ENCODE results near the gene STK32B. TPM values are rescaled to one million over a fixed set of nuclear protein-coding genes. Genes with fewer than 3 reads are reported as not detected.
"Not testable (repeated sequence)": the region's sequence is repeated elsewhere in the genome, so short reads cannot be mapped to it uniquely, and the experiment has no call there.

Gene STK32B
- total RNA-seq (2014; rRNA removed; shearing (Covaris generic)) = not detected in 2 replicates
- not detected in 2 replicates for total RNA-seq (2022)
- percentile 3 among the genes with signal in this experiment for Bru-seq, nascent RNA
- BruChase-seq, experiment 1, labeled RNA remaining after a 6-hour chase = percentile 3 among the genes with signal in this experiment
- percentile 3 among the genes with signal in this experiment for BruChase-seq, experiment 2, labeled RNA remaining after a 2-hour chase
- long read RNA-seq = 0 reads

DNA sequence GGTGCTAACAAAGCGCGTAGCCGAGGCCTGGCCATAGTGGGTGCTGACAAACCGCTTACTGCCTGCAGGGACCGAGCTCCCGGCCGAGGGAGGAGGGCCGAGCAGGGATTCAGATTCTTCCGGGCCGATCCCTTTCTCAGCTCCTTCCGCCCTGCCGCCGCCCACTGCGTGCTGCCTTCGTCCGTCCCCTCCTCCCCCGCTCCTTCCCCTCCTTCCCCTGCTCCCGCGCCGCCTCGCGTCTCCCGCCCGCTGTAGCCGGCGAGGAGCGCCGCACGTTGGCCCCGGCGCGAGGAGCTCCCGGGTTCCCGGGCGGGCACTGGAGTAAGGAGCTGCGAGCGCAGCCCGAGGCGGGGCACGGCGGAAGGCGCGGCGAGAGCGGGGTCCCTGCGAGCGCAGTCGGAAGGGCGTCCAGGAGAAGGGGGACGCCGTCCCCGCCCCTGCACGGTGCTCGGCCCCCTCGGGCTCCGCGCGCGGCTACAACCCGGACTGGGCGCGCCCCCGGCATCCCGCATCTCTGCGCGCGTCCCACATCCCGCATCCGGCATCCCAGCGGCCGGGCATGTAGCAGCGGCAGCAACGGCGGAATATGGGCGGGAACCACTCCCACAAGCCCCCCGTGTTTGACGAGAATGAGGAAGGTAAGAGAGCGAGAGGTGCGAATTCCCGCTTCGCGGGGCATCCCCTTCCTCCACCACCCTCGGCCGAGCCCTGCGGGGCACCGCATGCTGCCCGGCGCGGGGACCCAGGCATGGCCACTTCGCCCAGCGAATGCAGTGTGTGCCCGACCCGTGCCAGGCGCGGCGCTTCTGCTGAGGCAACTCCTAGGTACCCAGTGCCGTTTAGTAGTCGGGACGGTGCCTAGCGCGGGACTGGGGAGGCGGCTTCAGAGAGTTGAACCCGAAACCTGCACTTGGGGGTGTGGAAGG is at the start of gene STK32B:
Gene STK32B, plus strand, starts transcription at position 203 of the 926 bp plus-strand sequence.
- Histone ChIP-seq H3K27ac (ENCODE audit: low read depth, low read length, poor library complexity, severe bottlenecking) (no peak within 1 kb of the TSS), H3K4me3 (ENCODE audit: low read depth, low read length, poor library complexity, severe bottlenecking) (no peak within 1 kb of the TSS), H3K79me2 (ENCODE audit: insufficient read depth, low read depth, low read length) (no peaks in the 10 kb centered on the region), H3K36me3 (ENCODE audit: insufficient read depth, low read length) (no peaks in the 10 kb centered on the region), H3K9me2 (ENCODE audit: insufficient read depth, low read length) (no peaks in the 10 kb centered on the region), H3K4me2 (ENCODE audit: low read length) (no peak within 1 kb of the TSS), H3K9me3 (ENCODE audit: low read length) (no peaks in the 10 kb centered on the region), H3K4me1 (ENCODE audit: insufficient read depth, low read length, poor library complexity, severe bottlenecking) (no peaks in the 10 kb centered on the region), H4K20me1 (ENCODE audit: insufficient read depth, low read length) (no peaks in the 10 kb centered on the region), H2AFZ (ENCODE audit: low read length) (no peak within 1 kb of the TSS)
- POLR2A ChIA-PET = no interaction called here
- DNase-seq (ENCODE audit: low spot score) = no peak
- CTCF ChIA-PET (ENCODE audit: unreplicated experiment) = no interaction called here
- TF ChIP-seq, protein P1, sequence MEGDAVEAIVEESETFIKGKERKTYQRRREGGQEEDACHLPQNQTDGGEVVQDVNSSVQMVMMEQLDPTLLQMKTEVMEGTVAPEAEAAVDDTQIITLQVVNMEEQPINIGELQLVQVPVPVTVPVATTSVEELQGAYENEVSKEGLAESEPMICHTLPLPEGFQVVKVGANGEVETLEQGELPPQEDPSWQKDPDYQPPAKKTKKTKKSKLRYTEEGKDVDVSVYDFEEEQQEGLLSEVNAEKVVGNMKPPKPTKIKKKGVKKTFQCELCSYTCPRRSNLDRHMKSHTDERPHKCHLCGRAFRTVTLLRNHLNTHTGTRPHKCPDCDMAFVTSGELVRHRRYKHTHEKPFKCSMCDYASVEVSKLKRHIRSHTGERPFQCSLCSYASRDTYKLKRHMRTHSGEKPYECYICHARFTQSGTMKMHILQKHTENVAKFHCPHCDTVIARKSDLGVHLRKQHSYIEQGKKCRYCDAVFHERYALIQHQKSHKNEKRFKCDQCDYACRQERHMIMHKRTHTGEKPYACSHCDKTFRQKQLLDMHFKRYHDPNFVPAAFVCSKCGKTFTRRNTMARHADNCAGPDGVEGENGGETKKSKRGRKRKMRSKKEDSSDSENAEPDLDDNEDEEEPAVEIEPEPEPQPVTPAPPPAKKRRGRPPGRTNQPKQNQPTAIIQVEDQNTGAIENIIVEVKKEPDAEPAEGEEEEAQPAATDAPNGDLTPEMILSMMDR (conservative IDR thresholded peaks at IDR 0.05; ENCODE audit: low read length) = no peak
- no peak for TF ChIP-seq EZH2phosphoT487 (IDR thresholded peaks at IDR 0.05; ENCODE audit: borderline replicate concordance, low read depth, low read length)
- no TSS peak for BruUV-seq (replicated peaks)
- intact Hi-C loops (cut with micrococcal nuclease; ENCODE audit: unreplicated experiment) = no loop called here

DNA sequence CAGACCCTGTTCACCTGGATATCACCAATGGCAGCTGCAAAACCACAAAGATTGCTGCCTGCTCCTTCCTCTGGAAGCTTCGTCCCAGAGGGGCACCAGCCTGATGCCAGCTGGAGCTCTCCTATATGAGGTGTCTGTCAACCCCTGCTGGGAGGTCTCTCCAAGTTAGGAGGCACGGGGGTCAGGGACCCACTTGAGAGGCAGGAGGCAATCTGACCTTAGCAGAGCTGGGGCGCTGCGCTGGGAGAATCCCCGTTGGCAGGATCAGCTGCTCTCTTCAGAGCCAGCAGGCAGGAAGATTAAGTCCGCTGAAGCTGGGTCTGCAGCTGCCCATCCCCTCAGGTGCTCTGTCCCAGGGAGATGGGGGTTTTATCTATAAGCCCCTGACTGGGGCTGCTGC is 49.6 kb upstream of the STK32B start:
- H2AFZ ChIP-seq (ENCODE audit: low read length); BruUV-seq (replicated peaks); H4K20me1 ChIP-seq (ENCODE audit: insufficient read depth, low read length); POLR2A ChIA-PET; H3K4me3 ChIP-seq (ENCODE audit: low read depth, low read length, poor library complexity, severe bottlenecking); DNase-seq (ENCODE audit: low spot score); H3K4me2 ChIP-seq (ENCODE audit: low read length); H3K9me2 ChIP-seq (ENCODE audit: insufficient read depth, low read length); H3K27ac ChIP-seq (ENCODE audit: low read depth, low read length, poor library complexity, severe bottlenecking); H3K4me1 ChIP-seq (ENCODE audit: insufficient read depth, low read length, poor library complexity, severe bottlenecking); intact Hi-C loops (cut with micrococcal nuclease; ENCODE audit: unreplicated experiment); H3K9me3 ChIP-seq (ENCODE audit: low read length); H3K36me3 ChIP-seq (ENCODE audit: insufficient read depth, low read length); CTCF ChIA-PET (ENCODE audit: unreplicated experiment); H3K79me2 ChIP-seq (ENCODE audit: insufficient read depth, low read depth, low read length): not testable (repeated sequence)

DNA sequence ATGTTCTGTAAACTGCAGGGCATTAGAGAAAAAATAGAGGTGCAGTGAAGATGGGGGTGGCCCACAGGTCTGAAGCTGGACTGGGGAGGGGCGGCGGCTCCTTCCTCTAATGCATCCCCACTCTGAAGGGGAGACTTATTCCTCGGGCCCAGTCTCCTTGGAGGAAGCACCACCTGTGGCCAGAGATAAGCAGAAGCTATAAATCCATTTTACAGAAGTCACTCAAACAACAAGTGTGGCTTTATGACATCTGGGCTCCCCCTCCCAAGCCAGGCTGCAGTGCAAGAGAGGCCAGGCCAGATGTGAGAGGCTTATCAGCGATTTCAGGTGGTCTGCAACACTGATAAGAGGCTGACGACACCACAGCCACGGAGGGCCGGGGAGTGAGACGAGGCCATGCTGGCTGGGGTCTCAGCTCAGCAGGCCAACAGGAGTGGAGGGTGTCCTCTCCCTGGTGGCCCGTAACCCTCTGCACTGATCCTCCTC is 47.9 kb upstream of the STK32B start:
- H3K4me3 ChIP-seq (ENCODE audit: low read depth, low read length, poor library complexity, severe bottlenecking) = no peak overlapping the region
- no peaks in the 10 kb centered on the region for H4K20me1 ChIP-seq (ENCODE audit: insufficient read depth, low read length)
- H3K9me2 ChIP-seq (ENCODE audit: insufficient read depth, low read length) = no peaks in the 10 kb centered on the region
- ChIA-PET CTCF (ENCODE audit: unreplicated experiment) (no interaction called here), POLR2A (no interaction called here)
- intact Hi-C loops (cut with micrococcal nuclease; ENCODE audit: unreplicated experiment) = no loop called here
- no peaks in the 10 kb centered on the region for H3K4me1 ChIP-seq (ENCODE audit: insufficient read depth, low read length, poor library complexity, severe bottlenecking)
- H3K4me2 ChIP-seq (ENCODE audit: low read length) = no peak overlapping the region
- no peaks in the 10 kb centered on the region for H3K36me3 ChIP-seq (ENCODE audit: insufficient read depth, low read length)
- no peak overlapping the region for H3K27ac ChIP-seq (ENCODE audit: low read depth, low read length, poor library complexity, severe bottlenecking)
- H3K79me2 ChIP-seq (ENCODE audit: insufficient read depth, low read depth, low read length) = no peaks in the 10 kb centered on the region
- no peak overlapping the region for H2AFZ ChIP-seq (ENCODE audit: low read length)
- no peak for DNase-seq (ENCODE audit: low spot score)
- BruUV-seq (replicated peaks) = no TSS peak
- no peaks in the 10 kb centered on the region for H3K9me3 ChIP-seq (ENCODE audit: low read length)
- TF ChIP-seq, protein P1 (conservative IDR thresholded peaks at IDR 0.05; ENCODE audit: low read length) = no peak
- no peak for TF ChIP-seq EZH2phosphoT487 (IDR thresholded peaks at IDR 0.05; ENCODE audit: borderline replicate concordance, low read depth, low read length)
